Measurements from ENCODE around the gene RNASET2. TPM values are rescaled to one million over a fixed set of nuclear protein-coding genes. Genes with fewer than 3 reads are reported as not detected.

The RNASET2 gene
- total RNA-seq, 4 donors from 2014 or later: 57.9 to 115 (median 103) TPM

DNA sequence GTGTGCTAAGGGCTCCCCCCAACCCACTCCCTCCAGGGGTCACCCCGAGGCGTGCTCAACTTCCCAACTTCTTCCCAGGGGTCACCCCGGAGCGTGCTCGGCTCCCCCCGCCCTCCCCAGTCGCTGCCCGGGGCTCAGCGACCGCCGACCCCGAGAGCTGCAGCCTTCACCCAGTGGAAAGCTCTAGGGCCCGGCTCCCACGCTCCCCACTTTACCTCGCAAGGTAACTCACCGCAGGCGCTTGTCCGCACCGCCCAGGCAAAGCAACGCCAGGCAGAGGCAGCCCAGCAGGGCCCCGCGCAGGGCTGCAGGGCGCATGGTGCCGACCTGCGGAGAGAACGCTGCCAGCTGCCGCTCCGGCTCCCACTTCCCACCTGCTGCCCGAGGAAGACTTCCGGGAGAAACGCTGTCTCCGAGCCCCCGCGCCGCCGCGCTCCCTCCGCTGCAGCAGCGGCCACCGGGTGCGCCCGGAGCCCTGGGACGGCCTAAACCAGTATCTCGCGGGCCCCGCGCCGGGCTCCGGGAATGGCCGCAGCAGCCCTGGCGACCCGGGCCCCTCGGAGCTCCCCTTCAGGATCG, 396 bp downstream of the RNASET2 start:
- H3K36me3 ChIP-seq: peaks cover 0 to 8% (median 0%) of the 10 kb centered on the region in 3 donors
- peaks cover 0 to 27% (median 16%) of the 10 kb centered on the region in 4 donors for H3K4me1 ChIP-seq
- peak overlapping the region; percentile 80 to 92 (median 86) for H3K4me3 ChIP-seq
- H3K9me3 ChIP-seq: no peaks in the 10 kb centered on the region
- 1 to 3% methylated on average over 19 to 26 of the region's 54 CpGs for WGBS, 2 donors
- peak overlapping the region; percentile 68 to 94 (median 82) for H3K27ac ChIP-seq
- H3K27me3 ChIP-seq: no peaks in the 10 kb centered on the region
- TF ChIP-seq, protein P1, sequence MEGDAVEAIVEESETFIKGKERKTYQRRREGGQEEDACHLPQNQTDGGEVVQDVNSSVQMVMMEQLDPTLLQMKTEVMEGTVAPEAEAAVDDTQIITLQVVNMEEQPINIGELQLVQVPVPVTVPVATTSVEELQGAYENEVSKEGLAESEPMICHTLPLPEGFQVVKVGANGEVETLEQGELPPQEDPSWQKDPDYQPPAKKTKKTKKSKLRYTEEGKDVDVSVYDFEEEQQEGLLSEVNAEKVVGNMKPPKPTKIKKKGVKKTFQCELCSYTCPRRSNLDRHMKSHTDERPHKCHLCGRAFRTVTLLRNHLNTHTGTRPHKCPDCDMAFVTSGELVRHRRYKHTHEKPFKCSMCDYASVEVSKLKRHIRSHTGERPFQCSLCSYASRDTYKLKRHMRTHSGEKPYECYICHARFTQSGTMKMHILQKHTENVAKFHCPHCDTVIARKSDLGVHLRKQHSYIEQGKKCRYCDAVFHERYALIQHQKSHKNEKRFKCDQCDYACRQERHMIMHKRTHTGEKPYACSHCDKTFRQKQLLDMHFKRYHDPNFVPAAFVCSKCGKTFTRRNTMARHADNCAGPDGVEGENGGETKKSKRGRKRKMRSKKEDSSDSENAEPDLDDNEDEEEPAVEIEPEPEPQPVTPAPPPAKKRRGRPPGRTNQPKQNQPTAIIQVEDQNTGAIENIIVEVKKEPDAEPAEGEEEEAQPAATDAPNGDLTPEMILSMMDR (IDR thresholded peaks at IDR 0.05): no peak
- no peak for TF ChIP-seq EP300 (IDR thresholded peaks at IDR 0.05)
- no peak for TF ChIP-seq POLR2A (IDR thresholded peaks at IDR 0.05)
- no peak for DNase-seq (ENCODE audit: low spot score in 2 of 2)

DNA sequence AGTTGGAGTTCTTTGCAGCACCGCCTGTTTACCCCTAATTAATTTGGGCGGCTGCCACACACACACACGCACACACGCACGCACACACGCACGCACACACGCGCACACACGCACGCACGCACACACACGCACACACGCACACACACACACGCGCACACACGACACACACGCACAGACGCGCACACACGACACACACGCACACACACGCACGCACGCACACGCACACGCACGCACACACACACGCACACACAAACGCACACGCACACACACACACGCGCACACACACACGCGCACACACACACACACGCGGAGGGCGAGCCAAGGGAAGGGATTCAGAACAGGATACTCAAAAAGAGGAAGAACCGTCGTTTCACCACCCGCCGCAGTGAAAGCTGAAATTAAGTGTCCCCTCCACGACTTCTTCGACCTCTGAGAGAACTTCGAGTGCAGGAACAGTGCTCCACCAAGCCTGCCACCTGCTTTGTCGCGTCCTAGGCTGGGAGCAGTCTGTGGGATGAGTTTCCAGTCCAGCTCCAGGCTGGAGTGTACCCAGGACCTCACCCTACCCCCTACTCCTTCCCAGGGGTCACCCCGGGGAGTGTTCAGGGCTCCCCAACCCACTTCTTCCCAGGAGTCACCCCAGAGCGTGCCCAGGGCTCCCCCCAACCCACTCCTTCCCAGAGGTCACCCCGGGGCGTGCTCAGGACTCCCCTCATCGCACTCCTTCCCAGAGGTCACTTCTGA, 1.1 kb downstream of the RNASET2 start:
- peak overlapping the region; percentile 80 to 92 (median 86) for H3K4me3 ChIP-seq
- peaks cover 0 to 27% (median 16%) of the 10 kb centered on the region in 4 donors for H3K4me1 ChIP-seq
- H3K27me3 ChIP-seq: no peaks in the 10 kb centered on the region
- H3K36me3 ChIP-seq: peaks cover 0 to 8% (median 0%) of the 10 kb centered on the region in 3 donors
- H3K27ac ChIP-seq: peak overlapping the region in 3 of 4 donors; percentile 73 to 94 (median 90)
- WGBS, 2 donors: 53 to 67% methylated on average over 40 to 49 of the region's 52 CpGs
- DNase-seq (ENCODE audit: low spot score in 2 of 2): peak in 1 of 2 donors; percentile 29
- no peaks in the 10 kb centered on the region for H3K9me3 ChIP-seq
- TF ChIP-seq POLR2A (IDR thresholded peaks at IDR 0.05) (no peak), EP300 (IDR thresholded peaks at IDR 0.05) (no peak)
- TF ChIP-seq, protein P1 (IDR thresholded peaks at IDR 0.05): no peak

DNA sequence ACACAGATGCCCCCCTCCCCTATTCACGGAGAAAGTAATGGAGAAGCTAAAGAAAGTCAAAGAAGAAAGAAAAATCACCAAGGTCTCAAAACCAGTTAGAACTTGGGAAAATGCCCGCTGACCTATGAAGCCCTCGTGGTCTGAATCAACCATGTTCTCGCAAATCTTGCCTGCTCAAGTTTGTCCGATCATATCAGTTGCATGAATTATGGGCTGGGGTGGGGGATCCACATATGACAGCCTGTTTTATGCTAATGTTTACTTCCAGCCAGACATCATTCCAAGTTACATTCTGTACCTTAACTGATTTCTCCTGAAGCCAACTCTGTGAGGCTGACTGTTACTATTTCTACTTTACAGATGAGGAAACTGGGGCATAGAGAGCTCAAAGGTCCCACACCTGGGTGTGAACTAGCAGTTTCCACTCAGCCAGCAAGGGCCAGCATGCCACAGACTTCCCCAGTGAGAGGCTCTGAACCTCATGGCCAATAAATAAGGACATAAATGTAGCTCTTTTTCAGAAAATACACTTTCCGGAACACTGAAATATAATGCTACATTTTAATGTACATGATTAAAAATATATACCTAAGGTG, 2.1 kb downstream of the RNASET2 start:
- DNase-seq (ENCODE audit: low spot score in 2 of 2): no peak
- Histone ChIP-seq H3K36me3 (peaks cover 0 to 8% (median 0%) of the 10 kb centered on the region in 3 donors), H3K4me1 (peaks cover 0 to 27% (median 20%) of the 10 kb centered on the region in 4 donors), H3K9me3 (no peaks in the 10 kb centered on the region), H3K4me3 (no peak overlapping the region), H3K27ac (no peak overlapping the region), H3K27me3 (no peaks in the 10 kb centered on the region)
- no peak for TF ChIP-seq EP300 (IDR thresholded peaks at IDR 0.05)
- TF ChIP-seq, protein P1 (IDR thresholded peaks at IDR 0.05): no peak
- no peak for TF ChIP-seq POLR2A (IDR thresholded peaks at IDR 0.05)
- WGBS, 2 donors: 79 to 86% methylated on average over 6 of the region's 6 CpGs

GRCh38 chr6:166952567-166953486, 3.5 kb downstream of the RNASET2 start:
- WGBS, 2 donors: 74 to 77% methylated on average over 17 of the region's 17 CpGs
- Histone ChIP-seq H3K36me3 (peaks cover 0 to 13% (median 0%) of the 10 kb centered on the region in 3 donors), H3K9me3 (no peaks in the 10 kb centered on the region), H3K4me3 (no peak overlapping the region), H3K27ac (peak overlapping the region in 1 of 4 donors; percentile 58), H3K27me3 (no peaks in the 10 kb centered on the region), H3K4me1 (peaks cover 0 to 25% (median 16%) of the 10 kb centered on the region in 4 donors)
- DNase-seq (ENCODE audit: low spot score in 2 of 2): no peak
- TF ChIP-seq POLR2A (IDR thresholded peaks at IDR 0.05) (no peak), EP300 (IDR thresholded peaks at IDR 0.05) (no peak)
- TF ChIP-seq, protein P1 (IDR thresholded peaks at IDR 0.05): no peak
